Inferior parietal cortex (tissue), 1 donor: ENCODE results near the gene ARX.

Source experiments
- DNase-seq: peaks from one replicate; pipeline ENCODE4 v3.0.0-alpha.2; 2016; ENCODE audit errors: extremely low spot score

ARX gene

GRCh38 chrX:25015486-25016360, at the start of gene ARX:
Gene ARX (minus strand): TSS chrX:25015965. CDS start chrX:25015737, 228 bp downstream.
- peak; percentile 44 for DNase-seq

GRCh38 chrX:25059273-25059672, 43.5 kb upstream of the ARX start:
- no peak for DNase-seq

- no peak for DNase-seq
Observed at GRCh38 chrX:25052798-25053534, 37.2 kb upstream of the ARX start.

- DNase-seq, result no peak
Observed at GRCh38 chrX:25049971-25050370, 34.2 kb upstream of the ARX start.

GRCh38 chrX:25049357-25049756, 33.6 kb upstream of the ARX start:
- DNase-seq, result no peak

- DNase-seq, result no peak
Observed at GRCh38 chrX:25048178-25048577, 32.4 kb upstream of the ARX start.

GRCh38 chrX:25043192-25043591, 27.4 kb upstream of the ARX start:
- DNase-seq, result no peak

GRCh38 chrX:25039036-25039435, 23.3 kb upstream of the ARX start:
- DNase-seq, result no peak

GRCh38 chrX:25034889-25035288, 19.1 kb upstream of the ARX start:
- no peak for DNase-seq

GRCh38 chrX:25029288-25029825, 13.6 kb upstream of the ARX start:
- DNase-seq, result no peak

- DNase-seq, result no peak
Observed at GRCh38 chrX:25028726-25029125, 13.0 kb upstream of the ARX start.

GRCh38 chrX:25026576-25026975, 10.8 kb upstream of the ARX start:
- no peak for DNase-seq

- no peak for DNase-seq
Observed at GRCh38 chrX:25025615-25026014, 9.8 kb upstream of the ARX start.

GRCh38 chrX:25023908-25024307, 8.1 kb upstream of the ARX start:
- DNase-seq, result no peak

GRCh38 chrX:25022499-25023325, 6.9 kb upstream of the ARX start:
- DNase-seq, result no peak

GRCh38 chrX:25020905-25021449, 5.2 kb upstream of the ARX start:
- DNase-seq, result no peak

GRCh38 chrX:25020391-25020904, 4.7 kb upstream of the ARX start:
- no peak for DNase-seq

GRCh38 chrX:25019707-25020390, 4.1 kb upstream of the ARX start:
- no peak for DNase-seq

GRCh38 chrX:25018682-25019081, 2.9 kb upstream of the ARX start:
- no peak for DNase-seq

GRCh38 chrX:25017667-25018247, 2.0 kb upstream of the ARX start:
- no peak for DNase-seq
